ENCODE results near the gene VPS26B. TPM values are rescaled to one million over a fixed set of nuclear protein-coding genes. Genes with fewer than 3 reads are reported as not detected.

The VPS26B gene
- total RNA-seq, 1 donor from 2014 or later, result 37.2 TPM

GRCh38 chr11:134228625-134229024, 4.2 kb downstream of the VPS26B start:
- no peak for ATAC-seq
- intact Hi-C loops (cut with DNase I), result no loop called here

GRCh38 chr11:134229126-134229790, 4.8 kb downstream of the VPS26B start:
- ATAC-seq, result no peak
- intact Hi-C loops (cut with DNase I), result no loop called here
- H3K4me1 ChIP-seq, result peaks cover 56% of the 10 kb centered on the region

More at GRCh38 chr11:134228625-134229024, 4.2 kb downstream of the VPS26B start:
- Histone ChIP-seq H3K9me3 (no peaks in the 10 kb centered on the region), H3K27ac (no peak overlapping the region), H3K36me3 (no peaks in the 10 kb centered on the region), H3K4me1 (peaks cover 56% of the 10 kb centered on the region), H3K4me3 (no peak overlapping the region), H3K27me3 (no peaks in the 10 kb centered on the region)
- DNase-seq, result no peak
- TF ChIP-seq CTCF (IDR thresholded peaks at IDR 0.05), result no peak

GRCh38 chr11:134230339-134230738, 5.9 kb downstream of the VPS26B start:
- H3K36me3 ChIP-seq, result peaks cover 8% of the 10 kb centered on the region
- no peaks in the 10 kb centered on the region for H3K9me3 ChIP-seq
- H3K27me3 ChIP-seq, result no peaks in the 10 kb centered on the region
- no peak overlapping the region for H3K4me3 ChIP-seq
- intact Hi-C loops (cut with DNase I), result no loop called here
- no peak for ATAC-seq
- TF ChIP-seq CTCF (IDR thresholded peaks at IDR 0.05), result no peak
- no peak overlapping the region for H3K27ac ChIP-seq
- DNase-seq, result no peak
- peaks cover 56% of the 10 kb centered on the region for H3K4me1 ChIP-seq

More at GRCh38 chr11:134229126-134229790, 4.8 kb downstream of the VPS26B start:
- Histone ChIP-seq H3K4me3 (no peak overlapping the region), H3K27ac (no peak overlapping the region), H3K36me3 (no peaks in the 10 kb centered on the region), H3K9me3 (no peaks in the 10 kb centered on the region), H3K27me3 (no peaks in the 10 kb centered on the region)
- no peak for DNase-seq
- no peak for TF ChIP-seq CTCF (IDR thresholded peaks at IDR 0.05)

GRCh38 chr11:134231958-134232659, 7.6 kb downstream of the VPS26B start:
- DNase-seq, result no peak
- no peak overlapping the region for H3K4me3 ChIP-seq
- intact Hi-C loops (cut with DNase I), result no loop called here
- peak overlapping the region; percentile 31 for H3K27ac ChIP-seq
- peak; percentile 60 for ATAC-seq
- H3K9me3 ChIP-seq, result no peaks in the 10 kb centered on the region
- no peak for TF ChIP-seq CTCF (IDR thresholded peaks at IDR 0.05)
- H3K4me1 ChIP-seq, result peaks cover 44% of the 10 kb centered on the region
- H3K27me3 ChIP-seq, result no peaks in the 10 kb centered on the region
- H3K36me3 ChIP-seq, result peaks cover 9% of the 10 kb centered on the region

GRCh38 chr11:134233729-134234179, 9.3 kb downstream of the VPS26B start:
- Histone ChIP-seq H3K4me1 (peaks cover 37% of the 10 kb centered on the region), H3K27ac (no peak overlapping the region), H3K9me3 (no peaks in the 10 kb centered on the region), H3K27me3 (no peaks in the 10 kb centered on the region), H3K36me3 (peaks cover 11% of the 10 kb centered on the region), H3K4me3 (no peak overlapping the region)
- TF ChIP-seq CTCF (IDR thresholded peaks at IDR 0.05), result no peak
- ATAC-seq, result no peak
- DNase-seq, result no peak
- intact Hi-C loops (cut with DNase I), result no loop called here
